H9 (cell line): ENCODE data around the gene CERKL. TPM values are rescaled to one million over a fixed set of nuclear protein-coding genes. Genes with fewer than 3 reads are reported as not detected.

Experiments used
- DNase-seq: peaks from one replicate; pipeline ENCODE4 v3.0.0-alpha.2; 2017
- H2AFZ ChIP-seq: one replicate; pipeline ENCODE4 v1.6.1; 2013; ENCODE audit warnings: mild to moderate bottlenecking, low read length, control low read depth, moderate library complexity
- H2AK5ac ChIP-seq: 2 replicates; pipeline ENCODE4 v1.6.1; 2013; ENCODE audit warnings: low read length, control low read depth, mixed read lengths; ENCODE audit not compliant: insufficient read length
- H2BK120ac ChIP-seq: one replicate; pipeline ENCODE4 v1.6.1; 2013; ENCODE audit warnings: low read depth, mild to moderate bottlenecking, low read length, control low read depth, inconsistent platforms; ENCODE audit not compliant: poor library complexity, severe bottlenecking
- H2BK12ac ChIP-seq: 2 replicates; pipeline ENCODE4 v1.6.1; 2013; ENCODE audit warnings: low read length, control low read depth, mixed read lengths, low read depth; ENCODE audit not compliant: insufficient read length
- H2BK15ac ChIP-seq: 2 replicates; pipeline ENCODE4 v1.6.1; 2013; ENCODE audit warnings: low read depth, low read length, control low read depth
- H2BK20ac ChIP-seq: one replicate; pipeline ENCODE4 v1.6.1; 2013; ENCODE audit warnings: low read depth, mild to moderate bottlenecking, low read length, control low read depth, inconsistent platforms; ENCODE audit not compliant: poor library complexity, severe bottlenecking
- H2BK5ac ChIP-seq: 2 replicates; pipeline ENCODE4 v1.6.1; 2013; ENCODE audit warnings: low read length, control low read depth, mixed read lengths; ENCODE audit not compliant: insufficient read length
- H3K14ac ChIP-seq: 2 replicates; pipeline ENCODE4 v1.6.1; 2013; ENCODE audit warnings: low read length, control low read depth; ENCODE audit not compliant: insufficient read depth
- H3K18ac ChIP-seq: 2 replicates; pipeline ENCODE4 v1.6.1; 2013; ENCODE audit warnings: low read depth, mild to moderate bottlenecking, mixed read lengths, low read length, control low read depth; ENCODE audit not compliant: insufficient read length
- H3K23ac ChIP-seq: 2 replicates; pipeline ENCODE4 v1.6.1; 2013; ENCODE audit warnings: low read length, control low read depth, mixed read lengths, low read depth; ENCODE audit not compliant: insufficient read length
- H3K23me2 ChIP-seq: 2 replicates; pipeline ENCODE4 v1.6.1; 2013; ENCODE audit warnings: low read depth, mild to moderate bottlenecking, mixed read lengths, low read length, control low read depth; ENCODE audit not compliant: insufficient read length, poor library complexity, severe bottlenecking
- H3K27ac ChIP-seq: 2 replicates; pipeline ENCODE4 v1.5.1; 2013; ENCODE audit warnings: low read length, control low read depth, mixed read lengths, low read depth; ENCODE audit not compliant: insufficient read length
- H3K27me3 ChIP-seq: 2 replicates; pipeline ENCODE4 v1.6.1; 2013; ENCODE audit warnings: low read length, control low read depth, inconsistent platforms; ENCODE audit not compliant: insufficient read depth
- H3K4ac ChIP-seq: 2 replicates; pipeline ENCODE4 v1.6.1; 2013; ENCODE audit warnings: low read depth, mild to moderate bottlenecking, control low read depth, inconsistent platforms, low read length, moderate library complexity
- H3K4me1 ChIP-seq: 2 replicates; pipeline ENCODE4 v1.6.1; 2013; ENCODE audit warnings: low read length, control low read depth, inconsistent platforms; ENCODE audit not compliant: insufficient read depth
- H3K4me2 ChIP-seq: 2 replicates; pipeline ENCODE4 v1.6.1; 2013; ENCODE audit warnings: low read length, control low read depth, mixed read lengths; ENCODE audit not compliant: insufficient read length, insufficient read depth
- H3K56ac ChIP-seq: 2 replicates; pipeline ENCODE4 v1.6.1; 2013; ENCODE audit warnings: low read depth, mild to moderate bottlenecking, mixed read lengths, low read length, control low read depth; ENCODE audit not compliant: insufficient read length
- H3K79me1 ChIP-seq: 2 replicates; pipeline ENCODE4 v1.6.1; 2013; ENCODE audit warnings: low read depth, mild to moderate bottlenecking, moderate library complexity, low read length, control low read depth, inconsistent platforms; ENCODE audit not compliant: insufficient read depth, poor library complexity, severe bottlenecking
- H3K79me2 ChIP-seq: 2 replicates; pipeline ENCODE4 v1.6.1; 2013; ENCODE audit warnings: low read length, control low read depth, inconsistent platforms; ENCODE audit not compliant: insufficient read depth
- H3K9ac ChIP-seq: 2 replicates; pipeline ENCODE4 v1.6.1; 2013; ENCODE audit warnings: low read length, control low read depth, mixed read lengths; ENCODE audit not compliant: insufficient read length; ENCODE audit errors: extremely low read depth
- H3K9me3 ChIP-seq: one replicate; pipeline ENCODE4 v1.6.1; 2013; ENCODE audit warnings: low read depth, low read length, inconsistent platforms; ENCODE audit not compliant: control insufficient read depth
- H3T11ph ChIP-seq: one replicate; pipeline ENCODE4 v1.6.1; 2013; ENCODE audit warnings: mild to moderate bottlenecking, low read length, control low read depth, inconsistent platforms
- H4K20me1 ChIP-seq: one replicate; pipeline ENCODE4 v1.6.1; 2013; ENCODE audit not compliant: control insufficient read depth, insufficient read length, insufficient read depth
- H4K5ac ChIP-seq: 2 replicates; pipeline ENCODE4 v1.6.1; 2013; ENCODE audit warnings: low read depth, mild to moderate bottlenecking, mixed read lengths, low read length, control low read depth; ENCODE audit not compliant: insufficient read length
- H4K8ac ChIP-seq: replicated peaks from 2 replicates; pipeline ENCODE4 v1.6.1; 2013; ENCODE audit warnings: low read length, control low read depth, mixed read lengths, low read depth; ENCODE audit not compliant: insufficient read length
- H4K91ac ChIP-seq: 2 replicates; pipeline ENCODE4 v1.6.1; 2013; ENCODE audit warnings: low read depth, mild to moderate bottlenecking, moderate library complexity, mixed read lengths, low read length, control low read depth; ENCODE audit not compliant: insufficient read length
- H3K27ac Mint-ChIP-seq, 3 experiments: 2 replicates in 2 of 3; 3 replicates in 1 of 3; pipeline ENCODE4 v1.8.0; 2020 to 2021; ENCODE audit warnings: mixed read lengths in 3 of 3, mild to moderate bottlenecking in 1 of 3, moderate library complexity in 1 of 3
- H3K27me3 Mint-ChIP-seq: 2 replicates; pipeline ENCODE4 v1.8.0; 2021; ENCODE audit warnings: low read depth, mild to moderate bottlenecking, moderate library complexity, mixed read lengths
- H3K36me3 Mint-ChIP-seq, 3 experiments: 2 replicates in 2 of 3; 3 replicates in 1 of 3; pipeline ENCODE4 v1.8.0; 2020 to 2021; ENCODE audit warnings: low read depth in 3 of 3, mixed read lengths in 3 of 3; ENCODE audit not compliant: insufficient read depth in 1 of 3
- H3K4me1 Mint-ChIP-seq, 2 experiments: 2 replicates each; pipeline ENCODE4 v1.8.0; 2020; ENCODE audit warnings: mixed read lengths in 2 of 2
- H3K4me3 Mint-ChIP-seq, 2 experiments: 2 replicates in 1 of 2; 3 replicates in 1 of 2; pipeline ENCODE4 v1.8.0; 2020 to 2021; ENCODE audit warnings: mild to moderate bottlenecking in 2 of 2, mixed read lengths in 2 of 2, moderate library complexity in 1 of 2
- H3K9me3 Mint-ChIP-seq, 2 experiments: 2 replicates in 1 of 2; 3 replicates in 1 of 2; pipeline ENCODE4 v1.8.0; 2020; ENCODE audit warnings: mild to moderate bottlenecking in 2 of 2, mixed read lengths in 2 of 2, moderate library complexity in 1 of 2
- WGBS: extraction: QIAGEN DNeasy Blood & Tissue Kit; methylation state at CpG from one replicate; pipeline ENCODE4 v1.1.7; 2013; ENCODE audit warnings: missing lambda C conversion rate, low lambda C conversion rate, mixed read lengths; ENCODE audit not compliant: insufficient read length; ENCODE audit errors: extremely low coverage; 5-methylcytosine and 5-hydroxymethylcytosine counted together
- total RNA-seq: library from RNA; stranded (reverse); gene quantifications from 2 replicates; pipeline ENCODE4 v1.2.1, GENCODE V29; 2021
- TF ChIP-seq, protein P1 (sequence below): fragments of 200-600 bp; sonication (generic); conservative IDR thresholded peaks from 3 replicates; pipeline ENCODE4 v1.8.0; 2021; ENCODE audit warnings: antibody characterized with exemption, mild to moderate bottlenecking

The CERKL gene
- total RNA-seq, 1 experiment from 2014 or later = not detected

DNA sequence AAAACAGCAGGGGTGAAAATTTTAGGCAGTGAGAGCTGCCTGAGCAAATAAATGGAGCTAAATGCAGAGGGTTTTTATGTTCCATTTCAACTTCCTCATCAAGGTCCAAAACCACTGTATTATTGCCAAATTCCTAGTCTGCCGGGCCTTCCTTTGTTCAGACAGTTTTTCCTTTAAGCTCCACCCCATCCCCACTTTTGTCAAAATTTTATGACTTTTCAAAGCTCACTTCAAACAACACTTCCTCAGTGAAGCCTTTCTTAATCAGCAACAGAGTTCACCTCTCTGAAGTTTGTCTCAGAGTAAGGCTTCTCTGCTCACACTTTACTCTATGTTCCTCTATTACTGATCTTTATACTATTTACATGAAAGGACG is 81.3 kb downstream of the CERKL start:
- no peaks in the 10 kb centered on the region for H3K9me3 ChIP-seq
- no CpG with 5 or more reads among the region's 2 CpGs for WGBS
- no peak overlapping the region for H4K91ac ChIP-seq
- TF ChIP-seq, protein P1, sequence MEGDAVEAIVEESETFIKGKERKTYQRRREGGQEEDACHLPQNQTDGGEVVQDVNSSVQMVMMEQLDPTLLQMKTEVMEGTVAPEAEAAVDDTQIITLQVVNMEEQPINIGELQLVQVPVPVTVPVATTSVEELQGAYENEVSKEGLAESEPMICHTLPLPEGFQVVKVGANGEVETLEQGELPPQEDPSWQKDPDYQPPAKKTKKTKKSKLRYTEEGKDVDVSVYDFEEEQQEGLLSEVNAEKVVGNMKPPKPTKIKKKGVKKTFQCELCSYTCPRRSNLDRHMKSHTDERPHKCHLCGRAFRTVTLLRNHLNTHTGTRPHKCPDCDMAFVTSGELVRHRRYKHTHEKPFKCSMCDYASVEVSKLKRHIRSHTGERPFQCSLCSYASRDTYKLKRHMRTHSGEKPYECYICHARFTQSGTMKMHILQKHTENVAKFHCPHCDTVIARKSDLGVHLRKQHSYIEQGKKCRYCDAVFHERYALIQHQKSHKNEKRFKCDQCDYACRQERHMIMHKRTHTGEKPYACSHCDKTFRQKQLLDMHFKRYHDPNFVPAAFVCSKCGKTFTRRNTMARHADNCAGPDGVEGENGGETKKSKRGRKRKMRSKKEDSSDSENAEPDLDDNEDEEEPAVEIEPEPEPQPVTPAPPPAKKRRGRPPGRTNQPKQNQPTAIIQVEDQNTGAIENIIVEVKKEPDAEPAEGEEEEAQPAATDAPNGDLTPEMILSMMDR = no peak
- no peak overlapping the region for H3K4ac ChIP-seq
- H2BK20ac ChIP-seq = no peak overlapping the region
- Mint-ChIP-seq H3K4me1 (peaks cover 4% of the 10 kb centered on the region in 2 experiments; a peak in 3 of 4 replicates), H3K27me3 (peaks cover 9% of the 10 kb centered on the region), H3K27ac (no peak overlapping the region), H3K9me3 (no peaks in the 10 kb centered on the region), H3K36me3 (no peaks in the 10 kb centered on the region), H3K4me3 (no peak overlapping the region)
- no peak overlapping the region for H3K23ac ChIP-seq
- no peak overlapping the region for H4K8ac ChIP-seq
- no peak overlapping the region for H3K14ac ChIP-seq
- no peaks in the 10 kb centered on the region for H3K79me2 ChIP-seq
- H4K20me1 ChIP-seq = no peaks in the 10 kb centered on the region
- no peak overlapping the region for H2BK15ac ChIP-seq
- H3K23me2 ChIP-seq = peaks cover 2% of the 10 kb centered on the region
- no peak overlapping the region for H2BK120ac ChIP-seq
- no peak overlapping the region for H3K27ac ChIP-seq
- no peak overlapping the region for H3K56ac ChIP-seq
- no peak overlapping the region for H2AK5ac ChIP-seq
- no peak overlapping the region for H3K18ac ChIP-seq
- no peak overlapping the region for H2BK5ac ChIP-seq
- DNase-seq = no peak
- H2AFZ ChIP-seq = no peak overlapping the region
- no peak overlapping the region for H3K4me2 ChIP-seq
- no peak overlapping the region for H3T11ph ChIP-seq
- H4K5ac ChIP-seq = no peak overlapping the region
- no peaks in the 10 kb centered on the region for H3K79me1 ChIP-seq
- no peak overlapping the region for H3K9ac ChIP-seq
- no peaks in the 10 kb centered on the region for H3K27me3 ChIP-seq
- H3K4me1 ChIP-seq = no peaks in the 10 kb centered on the region
- H2BK12ac ChIP-seq = no peak overlapping the region
